ENCODE results near the gene NUP210.

GRCh38 chr3:13415997-13416793 is 3.9 kb downstream of the NUP210 start:
- peak; percentile 50; the same call in 1 of the 2 replicates for TF ChIP-seq CTCF (conservative IDR thresholded peaks at IDR 0.05; ENCODE audit: low read depth, low read length)
- no peak for TF ChIP-seq EZH2 (IDR thresholded peaks at IDR 0.05; ENCODE audit: low read length, unreplicated experiment)
- no peak for TF ChIP-seq EZH2phosphoT487 (IDR thresholded peaks at IDR 0.05; ENCODE audit: borderline replicate concordance, low read length)
